GM19397 (cell line): ENCODE results near the gene KCNJ9.
"Not testable (repeated sequence)": the region's sequence is repeated elsewhere in the genome, so short reads cannot be mapped to it uniquely, and the experiment has no call there.

Source experiments
- ATAC-seq: cut with Tn5 transposase; IDR thresholded peaks from one replicate; pipeline ENCODE4 v1.9.1; 2021; ENCODE audit warnings: mild to moderate bottlenecking, moderate library complexity; ENCODE audit not compliant: unreplicated experiment

Gene KCNJ9

DNA sequence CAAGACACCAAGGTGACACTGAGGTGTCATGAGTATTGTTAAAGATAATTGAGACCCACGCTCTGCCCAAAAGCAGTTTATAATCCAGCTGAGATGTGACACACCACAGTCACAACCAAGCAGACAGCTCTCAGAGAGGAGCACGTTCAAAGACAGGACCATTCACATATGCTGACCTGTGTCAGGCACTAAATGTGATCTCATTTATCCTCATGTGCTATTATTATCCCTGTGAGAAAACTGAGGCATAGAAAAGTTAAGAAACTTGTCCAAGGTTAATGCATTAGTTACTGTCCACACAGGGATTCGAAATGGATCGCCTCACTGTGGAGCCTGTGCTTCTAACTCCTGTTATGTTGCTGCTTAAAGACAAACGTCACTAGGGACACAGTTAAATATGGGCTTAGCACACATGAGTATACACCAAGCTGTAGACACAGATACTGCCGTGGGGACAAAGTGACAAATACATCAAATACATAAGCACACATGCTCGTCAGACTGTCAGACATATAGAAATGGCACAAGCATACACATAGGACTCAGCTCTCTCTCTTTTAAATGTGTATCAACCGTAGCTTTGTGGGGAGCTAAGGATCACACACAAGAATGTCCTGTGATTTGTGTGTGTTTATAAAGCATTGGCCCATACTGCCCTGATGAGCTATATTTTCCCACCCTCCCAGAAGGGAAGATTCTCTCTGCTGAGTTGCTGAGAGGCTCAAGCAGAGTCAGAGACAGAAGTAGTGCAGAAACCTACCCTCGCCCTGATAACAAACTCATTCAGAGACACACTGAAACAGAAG, 20.6 kb downstream of the KCNJ9 start:
- no peak for ATAC-seq

DNA sequence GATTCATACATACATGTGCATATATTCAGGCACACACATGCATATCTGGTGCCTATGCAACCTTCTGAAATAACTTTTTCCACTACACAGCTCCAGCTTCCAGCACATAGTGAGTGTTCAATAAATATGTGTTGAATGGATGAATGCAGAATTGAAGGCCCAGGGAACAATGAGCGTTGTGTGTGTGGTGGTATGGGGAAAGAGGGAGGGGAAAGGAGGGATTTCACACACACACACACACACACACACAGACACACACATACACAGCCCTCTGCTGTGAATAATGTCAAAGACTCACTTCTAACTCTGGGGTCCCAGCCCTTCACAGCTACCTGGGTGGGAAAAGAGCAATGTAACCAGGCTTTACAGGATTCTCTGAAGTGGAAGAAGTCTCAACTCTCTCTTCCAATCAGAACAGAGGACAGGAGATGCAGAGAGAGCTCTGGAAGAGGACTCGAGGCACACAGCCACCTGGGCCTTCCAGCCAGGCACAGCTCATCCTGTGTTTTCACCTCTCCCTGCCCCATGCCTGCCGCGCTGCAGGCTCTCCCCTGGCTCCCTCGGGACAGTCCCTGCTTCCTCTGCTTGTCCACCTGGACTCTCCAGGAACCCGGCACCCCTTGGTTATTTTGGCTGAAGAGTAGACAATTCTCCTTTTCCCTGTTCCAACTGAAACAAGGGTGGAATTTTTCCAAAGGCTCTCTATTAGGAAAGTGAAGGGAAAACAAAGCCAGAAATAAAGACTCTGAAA, 22.5 kb downstream of the KCNJ9 start:
- no peak for ATAC-seq

DNA sequence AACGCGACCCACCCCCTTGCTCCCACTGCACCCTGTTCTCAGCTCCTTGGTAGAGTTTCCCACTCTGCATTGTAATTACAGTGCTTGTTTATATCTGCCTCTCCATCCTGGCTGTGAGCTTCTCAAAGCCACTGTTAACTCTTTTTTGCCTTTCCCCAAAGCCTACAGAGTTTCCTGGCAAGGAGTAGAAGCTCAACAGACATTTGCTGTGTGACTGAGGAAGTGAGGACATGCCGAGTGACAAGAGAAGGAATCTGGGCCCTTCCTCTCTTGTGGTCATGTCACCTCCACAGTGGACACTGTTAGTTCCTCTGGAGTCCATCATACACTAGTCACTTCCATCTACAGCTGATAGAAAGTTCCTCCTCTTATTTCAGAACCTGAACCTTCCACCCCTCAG, 23.1 kb downstream of the KCNJ9 start:
- ATAC-seq, result no peak

DNA sequence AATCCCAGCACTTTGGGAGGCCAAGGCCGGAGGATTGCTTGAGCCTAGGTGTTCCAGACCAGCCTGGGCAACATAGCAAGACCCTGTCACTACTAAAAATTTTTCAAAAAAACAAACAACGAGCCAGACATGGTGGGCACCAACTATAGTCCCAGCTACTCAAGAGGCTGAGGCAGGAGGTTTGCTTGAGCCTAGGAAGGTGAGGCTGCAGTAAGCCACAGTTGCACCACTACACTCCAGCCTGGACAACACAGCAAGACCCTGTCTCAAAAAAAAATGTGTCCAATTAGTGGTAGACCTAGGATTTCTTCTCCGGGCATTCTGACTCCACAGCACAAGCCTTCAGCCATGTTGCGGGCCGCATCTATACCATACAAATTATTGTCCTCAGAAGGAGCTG, 23.8 kb downstream of the KCNJ9 start:
- ATAC-seq, result no peak

DNA sequence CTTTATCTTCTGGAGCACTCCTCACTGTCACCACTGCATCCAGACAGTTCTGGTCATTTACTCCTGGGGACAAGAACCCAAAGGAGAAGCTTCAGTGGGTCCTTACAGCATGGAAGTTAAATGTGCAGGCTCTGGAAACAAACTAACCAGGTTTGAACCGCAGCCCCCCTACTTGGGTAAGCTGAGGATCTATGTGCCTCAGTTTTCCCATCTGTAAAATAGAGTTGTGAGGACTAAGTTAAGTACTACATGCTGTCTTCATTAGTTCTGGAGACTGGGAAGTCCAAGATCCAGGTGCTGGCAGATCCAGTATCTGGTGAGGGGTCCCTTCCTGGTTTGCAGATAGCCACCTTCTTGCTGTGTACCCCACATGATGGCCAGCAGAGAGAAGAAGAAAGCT, 26.2 kb downstream of the KCNJ9 start:
- ATAC-seq, result no peak

DNA sequence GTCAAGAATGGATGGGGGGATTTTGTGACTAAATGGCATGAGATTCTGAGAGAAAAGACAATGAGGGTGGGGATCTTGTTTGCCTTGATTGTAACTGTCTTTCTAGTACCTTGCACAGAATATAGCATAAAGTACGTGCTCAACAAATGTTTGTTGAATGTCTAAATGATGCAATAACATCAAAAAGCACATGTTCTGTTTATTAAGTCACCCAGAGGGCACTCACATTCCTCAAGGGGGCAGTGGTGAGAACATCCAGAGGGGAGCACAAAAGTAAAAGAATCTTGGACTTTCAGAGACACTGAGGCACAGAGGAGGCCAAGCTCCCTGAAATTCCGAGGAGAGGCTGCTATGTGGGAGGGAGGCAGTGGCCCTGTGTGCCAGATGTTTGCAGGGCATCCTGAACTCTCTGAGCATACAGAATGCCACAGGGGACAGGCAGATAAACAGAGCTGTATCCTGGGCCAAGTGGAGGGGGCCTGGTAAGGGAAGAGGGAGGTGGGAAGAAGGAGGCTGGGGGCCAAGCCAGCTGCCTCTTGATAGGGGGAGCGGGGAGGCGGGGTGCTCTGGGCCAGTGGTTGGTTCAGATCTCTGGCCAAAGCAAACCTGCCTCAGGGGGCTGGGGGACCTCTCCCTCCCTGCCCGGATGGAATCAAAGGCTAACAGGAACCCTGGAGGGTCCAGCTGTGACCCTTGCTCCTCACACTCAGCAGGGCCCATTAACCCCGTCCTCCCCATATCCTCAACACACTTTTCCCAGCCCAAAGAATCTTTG, 27.7 kb downstream of the KCNJ9 start:
- no peak for ATAC-seq

DNA sequence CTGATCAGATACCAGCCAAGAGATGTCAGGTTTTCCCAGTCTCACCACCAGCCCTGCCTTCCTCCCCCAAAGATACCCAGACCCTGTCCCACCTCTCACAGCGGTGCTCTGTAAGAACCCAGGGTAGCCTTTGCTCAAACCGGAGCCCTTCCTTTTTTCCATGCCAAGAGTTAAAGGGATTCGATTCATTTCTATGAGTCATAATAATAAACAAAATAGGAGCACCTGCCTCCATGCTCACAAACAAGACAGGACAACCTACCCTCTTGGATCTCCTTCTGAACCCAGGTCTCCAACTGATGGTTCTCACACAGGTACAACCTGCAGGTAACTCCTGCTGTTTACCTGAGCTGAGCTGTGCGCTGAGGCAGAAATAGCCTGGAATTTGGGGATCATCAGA, 28.3 kb downstream of the KCNJ9 start:
- no peak for ATAC-seq

DNA sequence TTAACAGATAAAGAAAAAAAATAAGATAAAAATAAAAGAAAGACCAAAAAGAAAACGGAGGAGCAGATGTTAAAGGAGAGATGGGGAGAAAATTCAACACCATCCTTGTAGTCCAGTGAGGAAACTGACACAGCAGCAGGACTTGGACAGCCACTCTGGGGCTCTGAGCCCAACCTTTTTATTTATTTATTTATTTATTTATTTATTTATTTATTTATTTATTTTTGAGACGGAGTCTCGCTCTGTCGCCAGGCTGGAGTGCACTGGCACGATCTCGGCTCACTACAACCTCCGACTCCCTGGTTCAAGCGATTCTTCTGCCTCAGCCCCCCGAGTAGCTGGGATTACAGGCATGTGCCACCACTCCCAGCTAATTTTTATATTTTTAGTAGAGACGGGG, 30.1 kb downstream of the KCNJ9 start:
- not testable (repeated sequence) for ATAC-seq

DNA sequence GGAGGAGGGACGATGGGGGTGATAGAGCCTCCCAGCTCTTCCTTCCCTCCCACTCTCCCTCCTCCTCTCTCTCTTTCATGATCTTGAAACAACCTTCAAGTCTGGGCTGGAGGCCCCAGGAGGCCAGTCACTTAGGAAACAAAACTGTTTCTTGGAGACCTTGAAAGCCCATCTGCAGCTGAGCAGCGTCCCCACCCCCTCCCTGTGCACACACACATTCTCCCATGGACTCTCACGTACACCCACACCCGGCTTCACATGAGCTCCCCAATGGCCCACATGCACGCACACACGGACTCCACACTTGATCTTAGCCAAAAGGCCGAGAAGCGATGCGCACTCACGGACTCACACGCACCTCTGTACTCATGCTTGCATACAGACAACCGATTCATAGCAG, 31.0 kb downstream of the KCNJ9 start:
- no peak for ATAC-seq

DNA sequence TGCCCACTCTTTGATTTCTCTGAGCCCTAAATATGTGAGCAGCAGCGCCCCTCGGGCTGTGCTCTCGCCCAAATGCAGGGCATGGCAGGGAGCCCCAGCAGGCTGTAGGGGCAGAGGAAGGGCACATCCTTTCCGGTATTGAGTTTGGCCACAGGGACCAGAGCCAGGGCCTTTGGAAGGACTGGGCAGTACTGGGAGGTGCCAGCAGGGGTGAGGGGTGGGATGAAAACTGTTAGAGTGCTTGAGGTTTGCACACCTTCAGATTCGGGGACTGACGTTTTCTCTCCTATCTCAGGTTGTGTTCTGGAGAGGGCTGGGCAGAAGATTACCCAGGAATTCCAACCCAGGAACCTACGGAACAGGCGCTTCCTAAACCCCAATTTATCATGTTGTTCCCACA, 32.1 kb downstream of the KCNJ9 start:
- ATAC-seq, result no peak

DNA sequence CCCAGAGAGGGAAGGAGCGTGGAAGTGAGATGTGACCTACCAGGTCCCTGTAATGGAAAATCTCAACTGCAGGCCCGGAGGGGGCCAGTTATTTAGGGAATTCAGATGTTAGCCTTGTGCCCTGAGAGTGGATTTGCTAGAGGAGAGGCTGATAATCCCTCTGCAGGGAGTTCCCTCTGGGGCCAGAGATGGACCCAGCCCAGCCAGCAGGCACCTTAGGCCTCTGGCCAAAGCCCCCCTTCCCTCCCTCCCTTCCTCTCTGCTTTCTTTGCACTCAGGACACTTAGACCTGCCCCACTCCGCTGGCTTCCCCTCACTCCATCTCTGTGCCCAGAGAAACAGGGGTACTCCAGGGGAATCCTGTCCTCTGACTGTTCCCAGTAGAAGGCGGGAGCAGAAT, 32.7 kb downstream of the KCNJ9 start:
- ATAC-seq, result no peak

DNA sequence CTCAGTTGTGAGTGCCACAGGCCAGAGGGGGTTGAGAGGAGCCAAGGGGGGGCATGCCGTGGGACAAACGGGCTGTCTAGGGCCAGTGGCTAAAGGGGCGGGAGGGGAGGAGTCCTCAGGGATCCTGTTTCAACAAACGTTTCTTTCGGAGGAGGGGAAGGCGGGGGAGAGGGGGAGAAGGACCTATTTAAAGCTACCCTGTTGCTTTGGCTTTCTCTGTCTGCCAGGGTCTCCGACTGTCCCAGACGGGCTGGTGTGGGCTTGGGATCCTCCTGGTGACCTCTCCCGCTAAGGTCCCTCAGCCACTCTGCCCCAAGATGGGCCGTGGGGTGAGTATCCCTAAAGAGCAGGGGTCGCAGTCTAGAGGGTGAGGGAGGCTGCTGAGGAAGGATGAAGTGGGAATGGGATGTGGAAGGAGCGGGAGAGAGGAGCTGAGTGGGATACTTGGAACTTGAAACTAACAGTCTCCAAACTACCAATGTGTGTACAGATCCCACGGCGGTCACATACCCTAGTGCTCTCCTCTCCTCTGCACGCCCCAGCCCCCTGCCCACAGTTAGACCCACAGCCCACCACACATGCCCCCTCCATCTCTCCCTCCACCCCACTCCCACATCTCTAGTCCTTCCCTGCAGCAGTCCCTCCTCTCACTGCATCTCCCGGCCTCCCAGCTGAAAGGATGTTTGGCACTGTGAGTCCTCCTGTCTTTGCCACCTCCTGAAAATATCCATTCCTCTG, 34.4 kb downstream of the KCNJ9 start, which contains the start of gene ATP1A2:
Gene ATP1A2 (plus strand): TSS at position 215 of the 738 bp plus-strand sequence. CDS start 103 bp downstream, at position 318.
- ATAC-seq, result no peak

DNA sequence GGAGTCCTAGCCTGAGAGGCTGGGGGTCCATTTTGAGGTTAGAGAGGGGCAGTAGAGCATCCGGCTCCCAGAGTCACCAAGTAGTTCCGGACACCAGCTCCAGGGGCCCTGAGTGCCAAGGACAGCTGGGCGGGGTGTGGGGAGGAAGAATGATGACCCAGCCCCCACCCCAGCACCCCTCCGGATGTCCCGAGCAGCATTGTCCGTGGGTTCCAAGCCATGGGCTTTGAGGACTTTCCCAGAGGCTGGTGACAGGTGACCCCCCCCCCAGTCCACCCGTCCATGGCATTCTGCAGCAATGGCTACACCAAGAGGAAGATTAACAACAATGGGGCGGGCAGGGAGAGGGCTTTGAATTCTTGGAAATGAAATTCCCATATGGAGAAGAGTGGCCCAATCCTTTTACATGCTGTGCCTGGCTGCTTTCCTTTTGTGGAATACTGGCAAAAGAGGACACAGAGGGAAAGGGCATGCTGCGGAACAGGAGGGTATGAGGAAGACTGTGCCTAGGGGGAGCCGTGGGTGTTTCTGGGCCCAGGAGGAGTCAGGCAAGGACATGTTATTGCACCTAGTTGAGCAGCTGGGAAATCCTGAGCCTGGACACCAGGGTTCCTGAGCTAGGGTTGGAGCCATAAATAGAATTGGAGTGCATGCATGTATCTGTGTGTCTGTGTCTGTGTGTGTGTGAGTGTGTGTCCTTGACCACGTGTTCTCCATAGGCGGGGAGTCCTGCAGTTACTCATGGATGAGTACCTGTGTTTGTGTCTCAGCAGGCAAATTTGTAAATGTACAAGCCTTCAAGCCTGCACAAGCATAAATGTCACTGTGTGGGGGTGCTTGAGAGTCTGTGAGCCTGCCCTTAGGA, 35.2 kb downstream of the KCNJ9 start:
- ATAC-seq, result no peak

DNA sequence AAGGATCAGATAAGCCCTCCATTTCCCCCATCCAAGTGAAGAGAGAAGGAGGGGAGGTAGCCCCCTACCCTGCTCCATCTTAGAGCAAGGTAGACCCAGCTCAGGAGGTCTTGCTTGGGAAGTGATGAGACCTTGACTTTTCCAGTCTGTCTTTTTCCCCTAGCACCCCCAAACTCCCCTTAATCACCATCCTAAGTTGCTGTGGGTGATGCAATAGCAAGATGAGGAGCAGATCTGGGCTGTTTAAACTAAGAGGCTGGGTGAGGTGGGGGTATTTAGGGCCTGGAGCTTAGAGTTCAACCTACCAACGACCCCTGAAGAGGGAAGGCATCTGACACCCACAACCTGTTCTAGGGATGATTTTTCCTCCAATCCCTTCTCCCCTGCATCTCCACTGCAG, 36.0 kb downstream of the KCNJ9 start:
- no peak for ATAC-seq

DNA sequence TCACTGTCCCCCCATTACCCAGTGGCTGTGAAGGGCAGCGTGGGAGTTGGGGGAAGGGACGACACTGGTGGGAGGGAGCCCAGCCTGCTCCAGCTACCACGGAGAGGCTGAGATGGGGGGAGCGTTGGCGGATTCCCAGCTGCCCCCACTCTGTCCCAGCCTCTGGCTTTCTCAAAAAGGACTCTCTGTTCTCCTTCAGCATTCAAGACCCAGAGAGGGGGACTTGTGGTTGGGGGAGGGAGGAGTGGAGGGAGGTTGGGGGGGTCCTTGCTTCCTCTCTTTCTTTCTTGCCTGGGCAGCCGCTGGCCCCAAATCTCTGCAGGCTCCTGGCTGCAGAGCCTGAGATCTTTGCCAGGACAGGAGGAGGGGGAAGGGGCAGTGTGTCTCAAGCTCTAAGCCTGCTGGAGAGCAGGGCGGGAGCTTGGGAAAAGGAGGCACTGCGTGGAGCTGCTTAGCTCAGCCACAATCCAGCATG, 36.4 kb downstream of the KCNJ9 start:
- no peak for ATAC-seq

DNA sequence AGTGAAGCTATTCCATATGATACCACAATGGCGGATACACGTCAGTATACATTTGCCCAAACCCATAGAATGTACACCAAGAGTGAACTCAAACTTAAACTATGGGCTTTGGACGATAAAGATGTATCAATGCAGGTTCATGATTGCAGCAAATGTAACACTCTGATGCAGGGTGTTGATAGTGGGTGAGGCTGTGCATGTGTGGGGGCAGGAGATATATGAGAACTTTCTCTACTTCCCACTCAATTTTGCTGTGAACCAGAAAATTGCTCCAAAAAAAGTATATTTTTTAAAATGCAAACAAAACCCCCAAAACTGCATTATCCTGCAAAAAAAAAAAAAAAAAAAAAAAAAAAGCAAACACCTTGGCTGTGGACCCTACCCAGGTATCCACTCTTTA, 37.6 kb downstream of the KCNJ9 start:
- ATAC-seq, result no peak

DNA sequence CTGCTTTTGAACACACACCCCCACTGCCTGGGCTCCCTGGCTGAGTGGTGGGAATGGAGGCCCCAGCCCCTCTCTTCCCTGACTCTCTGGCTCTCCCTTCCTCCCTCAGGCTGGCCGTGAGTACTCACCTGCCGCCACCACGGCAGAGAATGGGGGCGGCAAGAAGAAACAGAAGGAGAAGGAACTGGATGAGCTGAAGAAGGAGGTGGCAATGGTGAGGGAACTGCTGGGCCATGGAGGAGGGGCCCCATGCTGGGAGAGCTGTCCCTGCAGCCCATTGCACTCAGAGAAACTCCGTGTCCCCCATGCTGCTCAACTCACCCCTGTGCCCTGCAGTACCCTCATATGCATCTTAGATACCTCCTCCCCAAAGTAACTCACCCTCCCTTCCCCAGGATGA, 39.5 kb downstream of the KCNJ9 start:
- no peak for ATAC-seq

DNA sequence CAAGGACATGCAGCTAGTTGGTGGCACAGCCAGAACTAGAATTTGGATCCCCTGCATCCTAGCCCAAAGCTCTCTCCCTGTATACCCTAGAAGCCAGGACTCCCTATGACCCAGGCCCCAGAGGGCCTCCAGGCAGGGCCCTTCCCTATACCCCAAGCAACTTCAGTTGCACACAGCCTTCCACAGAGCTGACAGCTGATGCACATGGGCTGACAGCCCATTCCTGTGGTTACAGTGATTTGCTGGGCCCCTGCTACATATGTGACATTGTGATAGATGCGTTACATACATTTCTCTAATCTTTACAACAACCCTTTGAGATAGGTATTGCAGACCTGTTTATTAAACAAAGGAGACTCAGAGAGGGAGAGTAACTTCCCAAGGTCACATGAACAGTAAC, 40.0 kb downstream of the KCNJ9 start:
- ATAC-seq, result no peak

DNA sequence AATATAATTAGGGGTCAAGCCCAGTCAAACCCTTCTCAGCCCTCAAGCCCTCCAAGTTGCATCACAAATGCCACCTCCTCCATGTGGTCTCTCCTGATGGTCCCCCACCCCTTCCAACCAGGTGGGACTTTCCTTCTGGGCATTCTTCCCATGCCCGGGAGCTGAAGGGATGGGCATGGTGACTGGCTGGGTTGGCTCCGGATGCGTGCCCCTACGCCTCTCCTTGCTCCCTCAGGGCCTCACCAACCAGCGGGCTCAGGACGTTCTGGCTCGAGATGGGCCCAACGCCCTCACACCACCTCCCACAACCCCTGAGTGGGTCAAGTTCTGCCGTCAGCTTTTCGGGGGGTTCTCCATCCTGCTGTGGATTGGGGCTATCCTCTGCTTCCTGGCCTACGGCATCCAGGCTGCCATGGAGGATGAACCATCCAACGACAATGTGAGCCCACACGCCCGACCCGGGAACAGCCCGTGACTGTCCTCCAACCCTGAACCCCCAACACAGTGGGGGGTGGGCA, 41.7 kb downstream of the KCNJ9 start:
- ATAC-seq, result no peak

DNA sequence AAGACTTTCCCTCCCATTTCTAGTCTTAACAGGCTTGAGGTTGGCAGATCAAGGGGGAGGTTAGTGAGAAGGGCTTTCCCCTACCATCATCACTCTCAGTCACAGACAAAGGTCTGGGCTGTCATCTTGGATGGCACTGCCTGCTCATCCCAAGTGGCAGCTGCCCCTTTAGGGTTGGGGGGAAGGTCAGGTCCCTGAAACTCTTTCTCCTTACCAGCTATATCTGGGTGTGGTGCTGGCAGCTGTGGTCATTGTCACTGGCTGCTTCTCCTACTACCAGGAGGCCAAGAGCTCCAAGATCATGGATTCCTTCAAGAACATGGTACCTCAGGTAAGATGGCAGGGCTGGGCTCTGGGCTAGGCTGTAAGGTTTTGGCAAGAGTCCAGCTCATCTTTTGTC, 42.4 kb downstream of the KCNJ9 start:
- ATAC-seq, result no peak
